Activated CD4-positive, alpha-beta T cell treated with anti-CD3 and anti-CD28 coated beads, Interleukin-2, amount 50 U/mL, for 24 hours (primary cell): ENCODE data around the gene THAP5.
A peak's percentile ranks its signal among the peaks of the same experiment; 100 is the strongest.
"Not testable (repeated sequence)": the region's sequence is repeated elsewhere in the genome, so short reads cannot be mapped to it uniquely, and the experiment has no call there.

Source experiments
- DNase-seq, 2 donors: peaks; one replicate each; pipeline ENCODE4 v3.0.0-alpha.2; 2020; ENCODE audit warnings: low read depth in 1 of 2, low spot score in 1 of 2

THAP5 gene

GRCh38 chr7:108584211-108584610 lies 14.7 kb upstream of the THAP5 start:
- no peak for DNase-seq

- DNase-seq: no peak
These were observed 12.4 kb upstream of the THAP5 start for GRCh38 chr7:108581655-108582491.

- DNase-seq: no peak
These were observed 10.8 kb upstream of the THAP5 start for GRCh38 chr7:108580298-108580697.

DNA sequence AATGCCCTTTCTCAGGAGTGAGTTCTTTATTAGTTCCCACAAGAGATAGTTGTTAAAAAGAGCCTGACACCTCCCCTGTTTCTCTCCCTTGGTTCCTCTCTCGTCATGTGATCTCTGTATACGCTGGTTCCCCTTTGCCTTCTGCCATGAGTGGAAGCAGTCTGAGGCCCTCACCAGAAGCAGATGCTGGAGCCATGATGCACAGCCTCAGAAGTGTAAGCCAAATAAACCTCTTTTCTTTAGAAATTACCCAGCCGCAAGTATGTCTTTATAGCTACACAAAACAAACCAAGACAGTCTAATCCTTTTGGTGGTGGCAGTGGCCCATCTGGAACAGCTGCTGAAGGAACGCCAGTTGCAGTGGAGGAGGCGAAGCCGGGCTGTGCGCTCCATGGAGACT lies 9.4 kb upstream of the THAP5 start:
- DNase-seq: no peak

- DNase-seq: no peak
These were observed 6.6 kb upstream of the THAP5 start for GRCh38 chr7:108576116-108576515.

- DNase-seq: no peak
These were observed 5.7 kb upstream of the THAP5 start for GRCh38 chr7:108575156-108575555.

DNA sequence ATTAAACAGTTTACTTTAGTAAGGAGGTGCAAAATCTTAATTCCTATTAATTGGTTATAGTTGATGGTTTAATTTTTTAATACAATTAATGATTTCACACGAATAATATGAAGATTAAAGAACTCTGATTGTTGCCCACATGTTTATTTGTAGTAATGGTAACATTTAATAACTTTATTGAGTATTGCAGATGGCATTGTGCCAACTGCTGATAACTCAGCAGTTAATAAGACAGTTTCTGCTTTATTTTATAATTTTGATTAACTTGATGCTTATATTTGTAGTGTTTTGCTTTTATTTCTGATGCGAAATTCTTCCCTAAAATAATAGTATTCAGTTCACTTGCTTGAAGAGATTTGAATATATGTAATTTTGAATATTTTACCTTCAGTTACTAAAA lies 3.0 kb upstream of the THAP5 start:
- no peak for DNase-seq

- DNase-seq: peak; percentile 1 to 25
These were observed 745 bp upstream of the THAP5 start for GRCh38 chr7:108570146-108570755.

GRCh38 chr7:108568801-108569380 lies 615 bp downstream of the THAP5 start:
- DNase-seq: no peak

- DNase-seq: no peak
These were observed 3.5 kb downstream of the THAP5 start for GRCh38 chr7:108565987-108566386.

DNA sequence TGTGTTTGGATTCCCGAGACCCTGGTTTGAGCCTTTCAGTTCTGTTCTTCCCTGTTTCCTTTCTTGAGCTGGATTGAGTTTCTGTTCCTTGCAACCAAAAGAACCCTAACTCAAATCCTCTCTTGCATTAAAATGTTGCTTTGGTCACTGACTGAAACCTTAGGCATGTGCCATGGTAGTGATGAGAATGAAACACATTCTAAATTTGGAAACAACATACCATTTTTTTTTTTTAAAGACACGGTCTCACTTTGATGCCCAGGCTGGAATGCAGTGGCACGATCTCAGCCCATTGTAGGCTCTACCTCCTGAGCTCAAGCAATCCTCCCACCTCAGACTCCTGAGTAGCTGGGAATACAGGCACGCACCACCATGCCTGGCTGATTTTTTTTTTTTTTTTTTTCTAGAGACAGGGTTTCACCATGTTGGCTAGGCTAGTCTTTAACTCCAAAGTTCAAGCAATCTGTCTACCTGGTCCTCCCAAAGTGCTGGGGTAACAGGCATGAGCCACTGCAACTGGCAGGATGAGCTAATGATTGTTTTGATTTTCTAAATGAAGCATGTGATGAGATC lies 8.4 kb downstream of the THAP5 start:
- no peak for DNase-seq

- no peak for DNase-seq
These were observed 10.3 kb downstream of the THAP5 start for GRCh38 chr7:108559253-108559652.

DNA sequence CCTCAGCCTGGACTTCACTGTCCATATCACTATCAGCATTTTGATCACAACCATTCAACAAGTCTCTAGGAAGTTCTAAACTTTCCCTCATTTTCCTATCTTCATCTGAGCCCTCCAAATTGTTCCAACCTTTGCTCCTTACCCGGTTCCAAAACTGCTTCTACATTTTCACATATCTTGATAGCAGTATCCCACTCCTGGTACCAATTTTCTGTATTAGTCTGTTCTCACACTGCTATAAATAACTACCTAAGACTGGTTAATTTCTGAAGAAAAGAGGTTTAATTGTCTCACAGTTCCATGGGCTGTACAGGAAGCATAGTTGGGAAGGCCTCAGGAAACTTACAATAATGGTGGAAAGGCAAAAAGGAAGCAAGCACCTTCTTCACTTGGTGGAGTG lies 11.9 kb downstream of the THAP5 start:
- no peak for DNase-seq

GRCh38 chr7:108557191-108557590 lies 12.3 kb downstream of the THAP5 start:
- no peak for DNase-seq

DNA sequence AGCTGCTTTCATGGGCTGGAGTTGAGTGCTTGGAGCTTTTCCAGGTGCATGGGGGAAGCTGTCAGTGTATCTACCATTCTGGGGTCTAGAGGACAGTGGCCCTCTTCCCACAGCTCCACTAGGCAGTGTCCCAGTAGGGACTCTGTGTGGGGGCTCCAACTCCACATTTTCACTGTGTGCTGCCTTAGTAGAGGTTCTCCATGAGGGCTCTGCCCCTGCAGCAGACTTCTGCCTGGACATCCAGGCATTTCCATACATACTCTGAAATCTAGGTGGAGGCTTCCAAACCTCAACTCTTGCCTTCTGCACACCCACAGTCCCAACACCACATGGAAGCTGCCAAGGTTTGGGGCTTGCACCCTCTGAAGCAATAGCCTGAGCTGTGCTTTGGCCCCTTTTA lies 12.8 kb downstream of the THAP5 start:
- DNase-seq: not testable (repeated sequence)

DNA sequence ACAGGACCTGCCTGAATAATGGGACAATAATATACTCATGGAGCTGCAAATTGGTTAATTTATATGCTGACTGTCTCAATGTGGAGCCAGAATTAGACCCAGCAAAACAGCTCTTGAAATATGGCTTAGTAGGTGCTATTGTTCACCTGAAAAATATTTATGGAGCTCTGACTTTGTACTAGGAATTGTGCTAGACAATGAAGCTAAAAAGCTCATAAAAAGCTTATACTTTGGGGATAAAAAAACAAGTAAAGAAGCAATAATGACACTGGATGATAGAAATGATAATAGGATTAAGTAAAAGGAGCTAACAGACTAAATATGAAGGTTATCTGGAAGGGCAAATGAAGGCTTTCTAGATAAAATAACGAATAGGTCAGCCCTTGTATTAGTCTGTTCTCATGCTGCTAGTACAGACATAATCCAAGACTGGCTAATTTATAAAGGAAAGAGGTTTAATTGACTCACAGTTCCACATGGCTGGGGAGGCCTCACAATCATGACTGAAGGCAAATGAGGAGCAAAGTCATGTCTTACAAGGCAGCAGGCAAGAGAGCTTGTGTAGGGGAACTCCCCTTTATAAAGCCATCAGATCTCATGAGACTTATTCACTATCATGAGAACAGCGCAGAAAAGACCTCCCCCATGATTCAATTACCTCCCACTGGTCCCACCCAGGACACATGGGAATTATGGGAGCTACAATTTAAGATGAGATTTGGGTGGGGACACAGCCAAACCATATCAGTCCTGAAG lies 21.2 kb downstream of the THAP5 start:
- not testable (repeated sequence) for DNase-seq

DNA sequence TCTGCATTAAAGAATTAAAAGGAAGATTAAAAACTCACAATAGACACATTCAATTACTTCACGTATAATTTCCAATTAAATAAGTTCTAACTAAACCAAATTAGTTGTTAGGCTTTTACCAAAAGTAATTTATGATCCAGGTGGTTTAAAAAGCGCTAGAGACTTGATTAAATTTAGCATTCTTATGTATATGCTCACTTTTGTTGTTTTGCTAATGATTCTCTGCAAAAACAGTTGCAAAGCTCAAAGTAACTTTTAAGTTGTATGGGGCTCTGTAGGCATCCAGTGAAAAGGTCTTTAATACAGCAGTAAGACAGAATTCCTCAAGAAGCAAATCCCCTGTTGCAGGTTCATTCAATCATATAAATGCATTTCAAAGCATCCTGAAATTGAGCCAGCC lies 28.0 kb downstream of the THAP5 start:
- DNase-seq: no peak

GRCh38 chr7:108538685-108539084 lies 30.8 kb downstream of the THAP5 start:
- DNase-seq: not testable (repeated sequence)

DNA sequence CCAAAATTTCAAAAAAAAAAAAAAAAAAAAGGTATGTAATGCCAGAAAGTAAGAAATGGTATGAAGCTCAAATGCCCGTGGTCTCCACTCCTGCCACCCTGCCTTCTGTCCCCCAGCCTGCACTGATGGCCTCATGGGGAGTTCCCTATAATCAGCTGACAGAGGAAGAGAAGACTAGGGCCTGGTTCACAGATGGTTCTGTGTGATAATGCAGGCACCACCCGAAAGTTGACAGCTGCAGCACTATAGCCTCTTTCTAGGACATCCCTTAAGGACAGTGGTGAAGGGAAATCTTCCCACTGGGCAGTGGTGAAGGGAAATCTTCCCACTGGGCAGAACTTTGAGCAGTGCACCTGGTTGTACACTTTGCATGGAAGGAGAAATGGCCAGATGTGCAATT lies 31.3 kb downstream of the THAP5 start:
- DNase-seq: not testable (repeated sequence)

- DNase-seq: no peak
These were observed 32.3 kb downstream of the THAP5 start for GRCh38 chr7:108537229-108537628.

- DNase-seq: no peak
These were observed 33.8 kb downstream of the THAP5 start for GRCh38 chr7:108535744-108536143.
